ENCODE data around the gene CAPNS1.

CAPNS1 gene

GRCh38 chr19:36139473-36140303 lies at the start of gene CAPNS1:
Gene CAPNS1 (plus strand): TSS chr19:36140066. CDS start chr19:36141012, 946 bp downstream.
- DNase-seq (ENCODE audit: low read depth in 1 of 2, low spot score in 1 of 2), result peak; percentile 78 to 85

DNA sequence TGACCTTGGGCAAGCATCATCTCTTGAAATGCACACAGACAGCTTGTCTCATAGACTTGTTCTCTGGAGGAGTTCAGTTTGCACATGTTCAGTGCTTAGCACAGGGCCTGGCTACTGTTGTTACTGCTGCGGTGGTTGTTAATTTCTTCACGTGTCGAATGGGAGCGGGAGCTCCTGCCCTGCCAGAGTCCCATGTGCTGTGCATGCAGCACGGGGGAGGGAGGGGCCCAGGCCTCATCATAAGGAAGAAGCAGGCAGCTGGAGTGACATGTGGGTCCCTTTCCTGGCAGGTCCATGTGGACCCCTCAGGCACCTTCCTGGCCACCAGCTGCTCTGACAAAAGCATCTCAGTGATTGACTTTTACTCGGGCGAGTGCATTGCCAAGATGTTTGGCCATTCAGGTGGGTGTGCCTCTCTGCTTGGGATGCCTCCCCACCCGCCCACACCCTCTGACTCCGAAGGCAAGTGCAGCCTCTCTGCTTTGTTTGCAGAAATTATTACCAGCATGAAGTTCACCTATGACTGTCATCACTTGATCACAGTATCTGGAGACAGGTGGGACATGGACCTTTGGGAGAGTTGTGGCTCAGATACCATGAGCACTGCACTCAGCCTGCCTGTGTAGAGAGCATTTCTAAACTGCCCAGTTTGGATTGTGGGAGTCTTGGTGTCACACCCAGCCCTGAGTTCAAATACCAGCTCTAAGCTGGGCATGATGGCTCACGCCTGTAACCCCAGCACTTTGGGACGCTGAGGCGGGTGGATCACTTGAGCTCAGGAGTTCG lies 48.8 kb upstream of the CAPNS1 start:
- no peak for DNase-seq (ENCODE audit: low read depth in 1 of 2, low spot score in 1 of 2)

DNA sequence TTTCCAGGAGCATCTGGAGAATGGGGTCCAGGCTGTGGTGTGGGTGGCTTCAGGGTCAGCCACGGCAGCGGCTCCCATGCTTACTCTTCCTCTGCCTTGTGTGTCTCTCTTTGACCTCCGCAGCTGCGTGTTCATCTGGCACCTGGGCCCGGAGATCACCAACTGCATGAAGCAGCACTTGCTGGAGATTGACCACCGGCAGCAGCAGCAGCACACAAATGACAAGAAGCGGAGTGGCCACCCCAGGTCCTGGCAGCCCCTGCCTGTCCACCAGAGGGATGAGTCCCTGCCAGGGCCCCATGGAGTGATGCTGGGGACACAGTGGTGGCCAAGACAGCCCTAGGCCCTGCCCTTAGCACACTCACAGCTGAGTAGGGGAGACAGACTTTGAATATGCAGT lies 47.3 kb upstream of the CAPNS1 start:
- DNase-seq (ENCODE audit: low read depth in 1 of 2, low spot score in 1 of 2), result no peak

GRCh38 chr19:36093146-36093662 lies 46.7 kb upstream of the CAPNS1 start:
- no peak for DNase-seq (ENCODE audit: low read depth in 1 of 2, low spot score in 1 of 2)

GRCh38 chr19:36093687-36094086 lies 46.2 kb upstream of the CAPNS1 start:
- DNase-seq (ENCODE audit: low read depth in 1 of 2, low spot score in 1 of 2), result no peak

- DNase-seq (ENCODE audit: low read depth in 1 of 2, low spot score in 1 of 2), result no peak
These were observed 42.8 kb upstream of the CAPNS1 start for GRCh38 chr19:36097036-36097435.

GRCh38 chr19:36099166-36099785 lies 40.6 kb upstream of the CAPNS1 start:
- no peak for DNase-seq (ENCODE audit: low read depth in 1 of 2, low spot score in 1 of 2)

GRCh38 chr19:36100476-36100875 lies 39.4 kb upstream of the CAPNS1 start:
- DNase-seq (ENCODE audit: low read depth in 1 of 2, low spot score in 1 of 2), result no peak

DNA sequence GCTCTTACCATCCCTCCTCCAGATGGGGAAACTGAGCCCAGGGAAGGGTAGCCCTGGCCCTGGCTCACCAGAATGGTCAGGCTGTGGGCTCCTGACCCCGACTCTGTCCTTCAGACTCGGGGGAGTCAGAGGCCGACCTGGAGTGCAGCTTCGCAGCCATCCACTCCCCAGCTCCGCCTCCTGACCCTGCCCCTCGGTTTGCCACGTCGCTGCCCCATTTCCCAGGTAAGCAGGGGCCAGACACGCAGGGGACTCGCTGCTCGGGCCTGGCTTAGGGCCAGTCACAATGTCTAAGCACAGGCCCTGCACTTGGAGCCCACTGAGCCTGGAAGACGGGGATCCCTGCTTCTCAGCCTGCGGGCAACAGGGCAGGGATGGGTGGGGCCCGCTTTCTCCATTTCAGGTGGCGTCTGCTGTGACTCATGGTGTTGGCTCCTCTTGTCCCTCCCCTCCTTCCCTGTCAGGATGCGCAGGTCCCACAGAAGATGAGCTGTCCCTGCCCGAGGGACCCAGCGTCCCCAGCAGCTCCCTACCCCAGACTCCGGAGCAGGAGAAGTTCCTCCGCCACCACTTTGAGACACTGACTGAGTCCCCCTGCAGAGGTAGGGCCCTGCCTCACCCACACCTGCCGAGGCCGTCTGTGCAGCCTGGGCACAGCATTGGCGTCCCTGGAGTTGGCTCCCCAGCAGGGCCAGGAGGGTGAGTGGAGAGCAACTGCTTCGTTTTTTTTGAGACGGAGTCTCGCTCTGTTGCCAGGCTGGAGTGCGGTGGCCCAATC lies 38.1 kb upstream of the CAPNS1 start:
- DNase-seq (ENCODE audit: low read depth in 1 of 2, low spot score in 1 of 2), result no peak

DNA sequence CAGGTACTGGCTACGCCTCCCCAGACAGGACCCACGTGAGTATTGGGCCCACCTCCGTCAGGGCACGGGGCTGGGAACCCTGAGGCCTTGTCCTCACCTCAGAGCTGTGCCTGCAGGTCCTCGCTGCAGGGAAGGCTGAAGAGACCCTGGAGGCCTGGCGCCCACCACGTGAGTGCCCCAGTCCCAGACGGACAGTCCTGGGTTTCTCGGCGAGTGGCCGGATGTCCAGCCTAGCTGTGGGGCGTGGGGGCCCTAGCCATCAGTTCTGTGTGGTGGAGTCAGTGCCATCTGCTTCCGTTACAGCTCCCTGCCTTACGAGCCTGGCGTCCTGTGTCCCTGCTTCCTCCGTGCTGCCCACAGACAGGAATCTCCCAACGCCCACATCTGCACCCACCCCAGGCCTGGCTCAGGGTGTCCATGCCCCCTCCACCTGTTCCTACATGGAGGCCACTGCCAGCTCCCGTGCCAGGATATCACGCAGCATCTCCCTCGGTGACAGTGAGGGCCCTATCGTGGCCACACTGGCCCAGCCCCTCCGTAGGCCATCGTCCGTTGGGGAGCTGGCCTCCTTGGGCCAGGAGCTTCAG lies 36.7 kb upstream of the CAPNS1 start:
- no peak for DNase-seq (ENCODE audit: low read depth in 1 of 2, low spot score in 1 of 2)

DNA sequence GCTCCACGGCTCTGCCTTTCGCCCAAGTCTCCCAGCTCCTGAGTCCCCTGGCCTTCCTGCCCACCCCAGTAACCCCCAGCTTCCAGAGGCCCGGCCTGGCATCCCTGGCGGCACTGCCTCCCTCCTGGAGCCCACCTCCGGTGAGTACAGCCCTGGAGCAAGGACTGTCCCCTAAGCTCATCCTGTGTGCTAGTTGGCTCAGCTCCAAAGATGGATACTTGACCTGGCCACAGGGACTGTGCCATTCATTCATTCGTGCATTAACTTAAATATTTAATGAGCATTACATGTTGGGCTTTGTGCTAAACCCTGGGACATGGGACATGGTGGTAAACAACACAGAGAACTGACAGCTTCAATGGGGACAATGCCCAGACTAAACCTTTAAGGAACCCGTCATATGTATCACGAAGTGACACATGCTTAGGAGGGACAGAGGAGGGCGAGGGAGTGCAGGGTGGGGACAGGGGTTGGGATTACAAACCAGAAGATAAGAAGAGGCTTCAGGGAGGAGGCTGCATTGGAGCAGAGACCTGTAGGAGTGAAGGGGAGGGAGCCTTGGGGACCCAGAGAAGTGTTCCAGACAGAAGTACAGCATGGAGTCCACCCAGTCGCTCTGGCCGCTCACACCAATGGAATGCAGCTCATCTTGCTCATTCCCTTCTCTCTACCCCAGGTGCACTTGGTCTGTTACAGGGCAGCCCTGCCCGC lies 35.9 kb upstream of the CAPNS1 start:
- no peak for DNase-seq (ENCODE audit: low read depth in 1 of 2, low spot score in 1 of 2)

DNA sequence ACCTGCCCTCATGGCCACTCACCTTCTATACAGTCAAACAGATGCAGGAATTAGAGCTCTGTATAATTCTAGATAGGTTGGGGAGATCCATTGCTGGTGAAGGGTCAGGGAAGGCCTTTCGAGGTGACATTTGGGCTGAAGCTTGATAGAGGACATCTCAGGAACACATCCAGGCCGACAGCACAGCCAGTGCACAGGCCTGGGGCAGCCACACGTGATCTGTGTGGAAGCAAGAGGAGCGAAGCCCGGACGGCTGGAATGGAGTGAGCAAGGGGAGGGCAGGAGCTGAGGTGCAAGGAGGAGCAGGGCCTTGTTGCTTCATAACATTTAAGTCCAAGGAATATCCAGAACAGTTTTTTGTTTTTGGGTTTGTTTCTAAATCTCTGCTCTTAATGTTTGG lies 33.4 kb upstream of the CAPNS1 start:
- no peak for DNase-seq (ENCODE audit: low read depth in 1 of 2, low spot score in 1 of 2)

DNA sequence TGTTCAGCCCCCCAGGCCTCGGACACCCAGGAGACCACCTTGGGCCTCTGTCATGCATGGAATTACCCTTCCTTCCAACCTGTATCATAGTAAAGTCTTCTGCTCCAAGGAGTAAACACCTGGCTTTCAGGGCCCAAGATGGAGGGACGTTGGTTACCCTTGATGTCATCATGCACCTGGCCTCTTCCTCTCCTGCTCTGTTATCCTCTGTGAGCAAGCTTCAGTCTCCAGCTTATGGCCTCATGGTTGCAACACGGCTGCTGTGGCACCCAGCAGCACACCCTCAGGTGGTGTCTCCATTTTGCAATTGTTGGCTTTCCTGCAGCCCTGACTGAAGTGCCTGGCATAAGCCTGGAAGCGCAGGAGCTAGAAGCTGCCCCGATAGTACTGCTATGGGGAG lies 32.9 kb upstream of the CAPNS1 start:
- no peak for DNase-seq (ENCODE audit: low read depth in 1 of 2, low spot score in 1 of 2)

GRCh38 chr19:36108684-36109083 lies 31.2 kb upstream of the CAPNS1 start:
- DNase-seq (ENCODE audit: low read depth in 1 of 2, low spot score in 1 of 2), result no peak

DNA sequence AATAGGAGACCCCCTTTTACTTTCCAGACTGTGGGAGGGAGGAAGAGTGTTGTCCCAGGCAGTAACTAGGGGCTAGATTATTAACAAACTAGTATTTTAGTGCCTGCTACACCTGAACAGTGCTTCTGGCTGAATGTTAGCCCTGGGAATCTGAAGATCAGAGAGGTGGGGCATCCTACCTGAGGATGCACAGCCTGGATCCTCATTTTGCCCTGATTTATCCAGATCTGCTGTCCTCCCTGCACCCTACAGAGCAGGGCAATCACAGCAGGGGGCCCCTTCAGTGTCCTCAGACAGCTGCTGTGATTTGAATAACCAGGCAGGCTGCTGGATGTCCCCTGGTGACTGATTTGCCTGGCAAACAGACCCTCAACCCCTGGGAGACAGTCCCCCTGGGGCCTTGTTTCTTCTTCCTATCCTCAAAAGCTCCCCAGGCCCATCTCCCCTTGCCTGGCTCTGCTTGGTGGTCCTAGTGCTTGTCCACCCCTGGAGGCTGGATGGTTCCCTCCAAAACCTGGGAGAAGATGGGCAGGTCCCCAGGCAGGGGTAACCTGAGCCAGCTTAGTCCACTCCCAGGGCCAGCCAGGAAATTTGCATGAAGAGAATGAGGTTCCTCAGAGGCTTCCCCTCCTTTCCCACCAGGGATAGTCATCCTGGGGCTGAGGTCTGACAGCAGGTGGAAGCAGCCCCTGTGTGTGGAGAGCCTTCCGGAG lies 29.2 kb upstream of the CAPNS1 start, which contains the start of gene OVOL3:
Gene OVOL3 (plus strand): TSS at position 657 of the 713 bp plus-strand sequence. CDS start 60 bp downstream, outside the sequence.
- DNase-seq (ENCODE audit: low read depth in 1 of 2, low spot score in 1 of 2), result no peak

DNA sequence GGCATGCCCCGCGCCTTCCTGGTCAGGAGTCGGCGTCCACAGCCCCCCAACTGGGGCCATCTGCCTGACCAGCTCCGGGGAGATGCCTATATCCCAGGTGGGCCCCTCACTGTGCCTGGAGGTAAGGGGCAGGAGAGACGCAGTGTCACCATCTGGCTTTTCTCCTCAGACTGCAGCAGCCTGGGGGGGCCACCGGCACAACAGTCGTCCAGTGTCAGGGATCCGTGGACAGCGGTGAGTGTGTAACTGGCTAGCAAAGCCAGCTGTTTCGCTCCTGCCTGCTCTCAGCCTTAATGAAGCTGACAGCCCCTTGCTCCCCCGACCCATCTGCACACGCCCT lies 28.7 kb upstream of the CAPNS1 start:
- DNase-seq (ENCODE audit: low read depth in 1 of 2, low spot score in 1 of 2), result no peak

- DNase-seq (ENCODE audit: low read depth in 1 of 2, low spot score in 1 of 2), result no peak
These were observed 27.2 kb upstream of the CAPNS1 start for GRCh38 chr19:36112678-36113077.

DNA sequence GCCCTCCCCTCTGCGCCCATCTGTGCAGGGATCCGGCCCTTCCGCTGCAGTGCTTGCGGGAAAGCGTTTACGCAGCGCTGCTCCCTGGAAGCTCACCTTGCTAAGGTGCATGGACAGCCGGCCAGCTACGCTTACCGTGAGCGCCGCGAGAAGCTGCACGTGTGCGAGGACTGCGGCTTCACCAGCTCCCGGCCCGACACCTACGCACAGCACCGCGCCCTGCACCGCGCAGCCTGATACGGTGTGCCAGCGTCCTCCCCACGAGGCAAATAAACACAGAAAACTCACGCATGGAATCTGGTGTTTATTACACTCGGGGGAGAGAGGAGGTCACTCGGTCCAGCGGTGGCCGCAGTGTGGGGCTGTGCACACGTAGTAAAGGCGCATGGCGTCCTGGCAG lies 26.4 kb upstream of the CAPNS1 start:
- DNase-seq (ENCODE audit: low read depth in 1 of 2, low spot score in 1 of 2), result no peak
